ENCODE results near the gene SCAMP4. TPM values are rescaled to one million over a fixed set of nuclear protein-coding genes. Genes with fewer than 3 reads are reported as not detected.

The SCAMP4 gene
- total and polyA plus RNA-seq, 2 experiments from 2014 or later, result 39.4 to 106 TPM

GRCh38 chr19:1906985-1907562 lies 1.9 kb downstream of the SCAMP4 start:
- Histone ChIP-seq H3K79me2 (replicated peaks; ENCODE audit: insufficient read depth) (peaks cover 64% of the 10 kb centered on the region), H3K27ac (ENCODE audit: low read depth) (no peak overlapping the region), H3K4me2 (no peak overlapping the region; the same call in 1 of the 2 replicates), H3F3A (replicated peaks; ENCODE audit: low read depth) (peaks cover 20% of the 10 kb centered on the region), H3K4me1 (ENCODE audit: insufficient read depth) (peaks cover 12% of the 10 kb centered on the region), H3K9me2 (ENCODE audit: insufficient read depth) (no peaks in the 10 kb centered on the region), H3K27me3 (ENCODE audit: insufficient read depth) (no peaks in the 10 kb centered on the region), H4K20me1 (replicated peaks; ENCODE audit: insufficient read depth) (peaks cover 7% of the 10 kb centered on the region), H2AFZ (no peak overlapping the region), H3K4me3 (no peak overlapping the region), H3K36me3 (ENCODE audit: insufficient read depth) (no peaks in the 10 kb centered on the region)
- H3K9me3 Mint-ChIP-seq, result peaks cover 4% of the 10 kb centered on the region; the same call in 1 of the 3 replicates
- H3K36me3 Mint-ChIP-seq (ENCODE audit: low read depth), result peaks cover 12% of the 10 kb centered on the region
- no peak overlapping the region for H3K27ac Mint-ChIP-seq
- ATAC-seq (no peak), DNase-seq (ENCODE audit: low spot score) (no peak)
- H3K27me3 Mint-ChIP-seq (ENCODE audit: insufficient read depth, low read depth, poor library complexity), result peaks cover 19% of the 10 kb centered on the region
- H3K4me1 Mint-ChIP-seq, result peaks cover 21% of the 10 kb centered on the region
- H3K4me3 Mint-ChIP-seq, result peak overlapping the region; percentile 24; the same call in 1 of the 3 replicates
- TF ChIP-seq POLR2AphosphoS5 (IDR thresholded peaks at IDR 0.05; ENCODE audit: low read depth) (no peak), STAT1 (IDR thresholded peaks at IDR 0.05; ENCODE audit: unreplicated experiment) (no peak), EZH2phosphoT487 (IDR thresholded peaks at IDR 0.05; ENCODE audit: unreplicated experiment) (no peak), EZH2 (IDR thresholded peaks at IDR 0.05; ENCODE audit: low read depth, unreplicated experiment) (no peak), NANOG (IDR thresholded peaks at IDR 0.05; ENCODE audit: borderline replicate concordance) (no peak), ZNF462 (CRISPR knock-in tag; IDR thresholded peaks at IDR 0.05) (no peak), CREB1 (CRISPR knock-in tag; IDR thresholded peaks at IDR 0.05; ENCODE audit: low read depth) (no peak), ZNF331 (CRISPR knock-in tag; IDR thresholded peaks at IDR 0.05; ENCODE audit: low read depth) (no peak), JUNB (IDR thresholded peaks at IDR 0.05; ENCODE audit: unreplicated experiment) (no peak), ETS1 (IDR thresholded peaks at IDR 0.05) (no peak), CTCF (conservative IDR thresholded peaks at IDR 0.05; ENCODE audit: low read depth in 2 of 2) (no peak), ZNF114 (CRISPR knock-in tag; IDR thresholded peaks at IDR 0.05) (no peak), REST (IDR thresholded peaks at IDR 0.05; ENCODE audit: unreplicated experiment) (no peak)

Measured in GM23338 (cell line).